Right renal pelvis (tissue), 4 donors: ENCODE measurements around the gene PMF1. TPM values are rescaled to one million over a fixed set of nuclear protein-coding genes. Genes with fewer than 3 reads are reported as not detected.
"Not testable (repeated sequence)": the region's sequence is repeated elsewhere in the genome, so short reads cannot be mapped to it uniquely, and the experiment has no call there.

ENCODE experiments used
- DNase-seq, 4 donors: peaks; one replicate each; pipeline ENCODE4 v3.0.0-alpha.2; 2013; ENCODE audit warnings: low read depth in 4 of 4, low spot score in 3 of 4, missing footprints in 1 of 4
- polyA plus RNA-seq, 4 donors: library from polyadenylated mRNA; unstranded; fragments of 120-200 nt; gene quantifications; one replicate each; pipeline ENCODE4 v1.2.1, GENCODE V29; 2013; ENCODE audit not compliant: insufficient read length in 4 of 4

PMF1 gene
- polyA plus RNA-seq, 4 donors, result 85.7 to 87.8 (median 86.9) TPM

DNA sequence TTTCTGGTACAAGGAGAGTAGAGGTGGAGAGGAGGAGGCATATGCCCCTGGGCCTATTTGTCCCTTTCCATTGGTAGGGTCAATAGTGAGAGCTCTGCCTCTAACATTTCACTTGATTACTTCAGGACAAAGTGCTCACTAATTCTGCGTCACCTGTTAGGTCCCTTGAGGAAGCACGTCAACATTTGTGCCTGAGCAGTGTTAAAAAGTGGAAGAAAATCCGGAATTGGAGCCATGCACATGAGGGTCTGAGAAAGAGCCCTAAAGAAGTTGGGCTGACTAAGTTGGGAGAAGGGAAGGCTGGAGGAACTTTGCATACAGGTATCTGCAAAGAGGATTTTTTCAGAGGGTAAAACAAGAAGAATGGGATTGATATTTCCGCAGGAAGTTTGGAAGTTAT, 17.0 kb upstream of the PMF1 start:
- no peak for DNase-seq

DNA sequence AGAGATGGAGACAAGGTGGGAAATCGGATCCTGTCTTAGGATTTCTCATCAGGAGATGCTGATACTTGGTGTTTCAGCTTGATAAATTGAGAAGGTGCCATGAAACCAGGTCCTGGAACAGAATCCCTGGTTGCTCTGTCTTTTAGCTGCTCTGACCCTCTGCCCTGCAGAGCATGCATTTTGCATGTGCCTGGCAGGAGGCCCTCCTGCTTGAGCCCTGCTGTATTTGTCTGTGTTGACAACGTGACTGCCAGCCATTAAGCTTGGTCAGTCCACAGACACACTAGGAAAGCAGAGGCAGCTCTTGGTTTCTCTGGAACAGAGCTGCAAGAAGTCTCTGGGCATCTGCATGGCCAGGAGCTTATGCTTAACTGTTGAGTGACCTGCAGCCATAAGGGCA, 16.4 kb upstream of the PMF1 start:
- no peak for DNase-seq

DNA sequence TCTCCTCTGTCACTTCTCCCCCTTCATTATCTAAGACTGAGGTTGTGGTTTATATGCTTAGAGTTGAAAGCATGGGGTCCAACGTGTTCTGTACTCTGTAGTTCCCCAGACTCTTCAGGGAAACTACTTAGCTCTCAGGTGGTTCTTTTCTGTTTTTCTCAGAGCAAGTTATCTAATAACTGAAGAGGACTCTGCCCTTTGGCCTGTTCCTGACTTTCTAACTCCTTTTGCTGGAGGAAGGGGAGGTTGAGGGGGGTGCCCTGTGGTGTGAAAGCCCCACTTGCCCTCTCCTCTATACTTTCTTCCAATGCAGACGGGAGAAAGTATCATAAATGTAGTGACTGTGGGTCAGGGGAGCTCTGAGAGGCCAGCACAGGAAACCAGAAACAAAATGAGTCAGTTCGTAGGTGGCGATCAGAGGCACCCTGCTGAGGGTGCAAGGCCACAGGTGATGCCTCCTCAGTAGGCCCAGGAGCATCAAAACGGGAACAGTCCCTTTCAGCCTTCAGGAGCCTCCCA, 13.9 kb upstream of the PMF1 start:
- DNase-seq, result no peak

DNA sequence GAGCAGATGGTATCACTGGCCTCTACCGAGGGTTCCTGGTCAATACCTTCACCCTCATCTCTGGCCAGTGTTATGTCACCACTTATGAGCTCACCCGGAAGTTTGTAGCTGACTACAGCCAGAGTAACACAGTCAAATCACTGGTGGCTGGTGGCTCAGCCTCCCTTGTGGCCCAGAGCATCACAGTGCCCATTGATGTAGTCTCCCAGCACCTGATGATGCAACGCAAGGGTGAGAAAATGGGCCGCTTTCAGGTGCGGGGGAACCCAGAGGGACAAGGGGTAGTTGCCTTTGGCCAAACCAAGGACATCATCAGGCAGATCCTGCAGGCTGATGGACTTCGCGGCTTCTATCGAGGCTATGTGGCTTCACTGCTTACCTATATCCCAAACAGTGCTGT, 12.8 kb upstream of the PMF1 start:
- DNase-seq, result no peak

DNA sequence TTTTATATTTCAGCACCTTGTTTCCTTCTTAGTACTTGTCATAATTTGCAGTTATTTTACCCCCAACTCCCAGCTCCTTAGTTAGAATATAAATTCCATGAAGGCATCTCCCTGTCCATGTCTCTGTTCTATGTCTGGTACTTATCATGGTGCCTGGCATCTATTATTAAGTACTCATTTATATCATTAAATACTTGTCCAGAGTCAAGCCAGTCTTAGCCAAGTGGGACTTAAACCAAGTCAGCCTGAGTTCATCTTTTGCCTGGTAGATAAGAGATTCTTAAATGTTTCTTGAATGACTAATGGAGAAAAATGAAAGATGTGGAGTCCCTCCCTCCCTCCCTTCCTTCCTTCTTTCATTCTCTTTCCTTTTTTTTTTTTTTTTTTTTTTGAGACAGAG, 9.5 kb upstream of the PMF1 start:
- DNase-seq, result no peak

DNA sequence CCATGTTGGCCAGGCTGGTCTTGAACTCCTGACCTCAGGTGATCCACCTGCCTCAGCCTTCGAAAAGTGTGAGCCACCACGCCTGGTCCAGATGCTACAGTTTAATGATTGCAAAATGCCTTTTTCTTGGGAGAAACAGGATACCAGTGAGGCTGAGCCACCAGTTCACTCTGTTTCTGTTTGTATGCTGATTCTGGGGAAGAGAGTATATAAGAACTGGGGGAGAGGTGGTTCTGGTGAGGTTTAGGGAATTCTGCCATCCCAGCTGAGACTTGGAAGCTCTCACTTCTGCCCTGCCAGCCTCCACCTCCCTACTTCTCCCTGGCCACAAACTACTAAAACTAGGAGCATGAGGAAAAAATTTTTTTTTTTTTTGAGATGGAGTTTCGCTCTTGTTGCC, 8.1 kb upstream of the PMF1 start:
- DNase-seq, result no peak

DNA sequence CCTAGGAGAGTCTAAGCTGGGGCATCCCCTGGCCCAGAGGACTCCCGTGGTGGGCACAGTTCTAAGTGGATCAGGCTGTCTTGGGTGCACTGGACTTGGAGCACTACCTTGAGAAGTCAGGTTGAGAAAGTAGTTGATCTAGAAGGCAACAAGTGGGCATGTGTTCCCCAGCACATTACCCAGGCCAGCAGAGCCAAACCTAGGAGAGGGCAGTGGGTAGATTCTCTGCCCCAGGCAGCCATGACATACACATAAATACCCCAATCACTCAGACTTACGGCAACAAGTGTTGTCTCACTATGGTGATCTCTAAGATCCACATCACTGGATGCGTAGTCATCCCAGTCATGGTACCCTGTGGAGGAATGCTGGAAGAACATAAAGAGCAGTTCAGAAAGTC, 1.6 kb upstream of the PMF1 start:
- no peak for DNase-seq

DNA sequence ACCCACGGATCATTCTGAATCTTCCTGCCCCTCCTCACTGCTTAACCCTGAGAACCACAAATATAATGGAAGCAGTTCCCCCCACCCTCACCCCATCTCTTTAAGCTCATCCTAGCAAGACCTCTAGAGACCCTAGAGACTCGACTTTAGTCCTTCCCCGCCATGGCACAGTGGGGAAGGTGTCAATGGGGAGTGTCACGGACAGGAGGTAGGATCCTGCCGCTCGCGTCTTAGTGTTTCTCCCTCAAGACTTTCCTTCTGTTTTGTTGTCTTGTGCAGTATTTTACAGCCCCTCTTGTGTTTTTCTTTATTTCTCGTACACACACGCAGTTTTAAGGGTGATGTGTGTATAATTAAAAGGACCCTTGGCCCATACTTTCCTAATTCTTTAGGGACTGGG, 677 bp upstream of the PMF1 start:
- DNase-seq, result no peak

DNA sequence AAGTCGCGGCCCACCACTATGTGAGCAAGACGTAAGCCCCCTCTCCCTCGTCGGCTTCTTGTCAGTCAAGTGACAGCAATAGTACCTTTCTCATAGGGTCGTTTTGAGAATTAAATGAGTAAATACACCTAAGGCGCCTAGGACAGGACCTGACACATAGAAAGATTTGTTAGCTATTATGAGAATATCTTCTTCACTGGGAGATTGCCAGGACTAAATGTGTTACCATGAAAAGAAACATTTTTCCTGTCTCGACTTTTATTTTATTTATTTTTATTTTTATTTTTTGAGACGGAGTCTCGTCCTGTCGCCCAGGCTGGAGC, 798 bp downstream of the PMF1 start:
- DNase-seq, result no peak

DNA sequence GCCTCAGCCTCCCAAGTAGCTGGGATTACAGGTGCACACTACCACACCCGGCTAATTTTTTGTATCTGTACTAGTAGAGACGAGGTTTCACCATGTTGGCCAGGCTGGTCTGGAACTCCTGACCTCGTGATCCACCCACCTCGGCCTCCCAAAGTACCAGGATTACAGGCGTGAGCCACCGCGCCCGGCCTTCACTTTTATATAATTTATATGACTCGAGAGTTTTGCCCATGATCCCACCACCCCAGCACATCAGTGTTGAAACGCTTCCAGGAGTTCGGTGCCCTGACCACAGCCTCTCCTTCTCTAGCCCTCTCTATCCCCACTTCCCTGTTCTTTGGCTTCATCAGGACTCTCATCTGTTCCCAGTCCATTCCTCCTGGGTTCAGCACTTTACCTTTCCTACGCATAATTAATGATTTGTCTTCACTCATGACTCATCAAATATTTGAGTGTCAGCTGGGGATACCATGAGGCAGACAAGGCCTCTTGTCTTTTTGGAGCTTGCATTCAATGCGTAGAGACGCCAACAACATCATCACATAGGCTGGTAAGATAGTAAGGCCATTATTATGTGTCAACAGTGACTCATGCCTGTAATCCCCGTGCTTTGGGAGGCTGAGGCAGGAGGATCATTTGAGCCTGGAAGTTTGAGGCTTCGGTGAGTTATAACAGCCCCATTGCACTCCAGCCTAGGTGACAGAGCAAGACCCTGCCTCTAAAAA, 1.4 kb downstream of the PMF1 start:
- DNase-seq, result no peak

DNA sequence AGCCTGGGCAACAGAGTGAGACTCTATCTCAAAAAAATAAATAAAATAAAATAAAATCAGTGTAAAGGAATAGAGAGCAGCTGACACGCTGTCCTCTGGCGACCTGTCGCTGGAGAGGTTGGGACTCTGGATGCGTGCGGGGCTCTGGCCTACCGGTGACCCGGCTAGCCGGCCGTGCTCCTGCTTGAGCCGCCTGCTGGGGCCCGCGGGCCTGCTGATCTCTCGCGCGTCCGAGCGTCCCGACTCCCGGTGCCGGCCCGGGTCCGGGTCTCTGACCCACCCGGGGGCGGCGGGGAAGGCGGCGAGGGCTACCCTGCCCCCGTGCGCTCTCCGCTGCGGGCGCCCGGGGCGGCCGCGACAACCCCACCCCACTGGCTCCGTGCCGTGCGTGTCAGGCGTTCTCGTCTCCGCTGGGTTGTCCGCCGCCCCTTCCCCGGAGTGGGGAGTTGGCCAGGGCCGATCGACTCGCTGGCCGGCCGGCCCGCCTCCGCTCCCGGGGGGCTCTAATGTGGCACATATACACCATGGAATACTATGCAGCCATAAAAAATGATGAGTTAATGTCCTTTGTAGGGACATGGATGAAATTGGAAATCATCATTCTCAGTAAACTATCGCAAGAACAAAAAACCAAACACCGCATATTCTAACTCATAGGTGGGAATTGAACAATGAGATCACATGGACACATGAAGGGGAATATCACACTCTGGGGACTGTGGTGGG, 3.7 kb downstream of the PMF1 start:
- DNase-seq, result not testable (repeated sequence)

DNA sequence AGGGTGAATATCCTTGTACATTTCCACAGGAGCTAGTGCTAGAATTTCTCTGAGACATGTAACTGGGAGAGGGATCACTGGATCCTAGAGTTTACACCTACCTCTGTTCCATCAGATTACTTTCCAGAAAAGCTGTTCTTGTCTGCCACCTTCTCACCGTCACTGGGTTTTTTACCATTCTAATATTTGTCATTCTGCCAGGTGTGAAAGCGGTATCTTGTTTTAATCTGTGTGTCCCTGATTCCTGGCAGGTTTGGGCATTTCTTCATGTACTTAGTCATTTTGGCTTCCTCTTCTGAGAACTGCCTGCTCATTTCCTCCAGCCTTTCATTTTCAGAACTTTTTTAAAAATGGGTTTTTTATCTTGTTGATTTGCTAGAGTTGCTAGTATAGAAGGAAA, 5.1 kb downstream of the PMF1 start:
- DNase-seq, result no peak

DNA sequence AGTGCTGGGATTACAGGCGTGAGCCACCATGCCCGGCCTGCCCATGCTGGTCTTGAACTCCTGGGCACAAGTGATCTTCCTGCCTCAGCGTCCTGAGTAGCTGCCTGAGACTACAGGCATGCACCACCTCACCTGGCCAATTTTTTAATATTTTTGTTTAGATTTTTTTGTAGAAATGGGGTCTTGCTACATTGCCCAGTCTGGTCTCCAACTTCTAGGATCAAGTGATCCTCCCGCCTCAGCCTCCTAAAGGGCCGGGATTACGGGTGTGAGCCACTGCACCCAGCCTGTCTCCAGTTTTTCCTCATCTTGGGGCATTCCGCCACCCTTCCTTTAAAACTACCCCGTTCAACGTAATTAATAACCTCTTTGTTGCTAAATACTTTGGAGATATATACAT, 7.4 kb downstream of the PMF1 start:
- DNase-seq, result no peak

DNA sequence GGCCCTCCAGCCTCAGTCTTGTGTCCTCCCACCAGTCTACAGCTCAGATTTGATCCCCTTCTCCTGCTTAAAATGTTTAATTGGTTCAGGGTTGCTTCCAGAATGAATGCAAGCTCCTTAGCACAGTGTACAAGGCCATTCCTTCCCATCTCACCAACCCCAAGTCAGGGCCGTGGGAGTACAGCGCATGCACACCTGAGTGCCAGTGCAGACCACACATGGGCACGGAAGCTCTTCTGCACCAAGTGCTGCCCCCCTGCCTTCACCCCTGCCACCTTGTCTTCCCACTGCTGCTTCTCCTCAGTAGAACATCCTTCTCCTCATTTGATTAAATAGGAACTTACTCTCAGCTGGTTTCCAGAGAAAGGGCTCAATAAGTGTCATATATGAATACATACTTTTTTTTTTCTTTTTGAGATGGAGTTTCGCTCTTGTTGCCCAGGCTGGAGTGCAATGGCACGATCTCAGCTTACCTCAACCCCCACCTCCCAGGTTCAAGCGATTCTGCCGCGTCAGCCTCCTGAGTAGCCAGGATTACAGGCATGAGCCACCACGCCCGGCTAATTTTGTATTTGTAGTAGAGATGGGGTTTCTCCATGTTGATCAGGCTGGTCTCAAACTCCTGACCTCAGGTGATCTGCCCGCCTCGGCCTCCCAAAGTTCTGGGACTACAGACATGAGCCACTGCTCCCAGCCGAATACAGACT, 9.3 kb downstream of the PMF1 start:
- DNase-seq, result no peak

DNA sequence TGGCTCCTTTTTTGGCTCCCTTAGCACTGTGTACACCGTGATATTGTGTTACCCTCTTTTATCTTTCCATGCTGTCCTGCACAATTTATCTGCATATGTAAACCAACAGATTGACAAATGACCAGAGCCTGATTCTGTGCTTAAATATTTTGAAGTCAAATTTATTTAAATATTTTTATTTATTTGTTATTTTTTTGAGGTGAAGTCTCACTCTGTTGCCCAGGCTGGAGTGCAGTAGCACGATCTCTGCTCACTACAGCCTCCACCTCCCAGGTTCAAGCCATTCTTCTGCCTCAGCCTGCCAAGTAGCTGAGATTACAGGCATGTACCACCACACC, 12.8 kb downstream of the PMF1 start:
- no peak for DNase-seq

DNA sequence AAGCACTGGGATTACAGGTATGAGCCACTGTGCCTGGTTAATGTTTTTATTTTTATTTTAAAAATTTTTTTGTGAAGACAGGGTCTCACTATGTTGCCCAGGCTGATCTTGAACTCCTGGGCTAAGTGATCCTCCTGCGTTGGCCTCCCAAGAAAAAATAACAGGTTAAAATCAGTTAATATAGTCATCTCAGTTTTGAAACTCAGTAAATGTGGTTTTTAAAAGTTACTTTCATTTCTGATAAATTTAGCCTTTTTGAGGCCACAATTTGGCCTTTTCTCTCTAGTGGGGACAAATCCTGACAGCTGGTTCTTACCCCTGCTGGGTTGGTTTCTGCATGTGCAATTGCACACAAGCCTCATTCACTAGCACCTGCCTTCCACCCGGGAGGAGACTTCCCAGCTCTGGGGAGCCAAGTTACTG, 13.3 kb downstream of the PMF1 start:
- DNase-seq, result no peak

DNA sequence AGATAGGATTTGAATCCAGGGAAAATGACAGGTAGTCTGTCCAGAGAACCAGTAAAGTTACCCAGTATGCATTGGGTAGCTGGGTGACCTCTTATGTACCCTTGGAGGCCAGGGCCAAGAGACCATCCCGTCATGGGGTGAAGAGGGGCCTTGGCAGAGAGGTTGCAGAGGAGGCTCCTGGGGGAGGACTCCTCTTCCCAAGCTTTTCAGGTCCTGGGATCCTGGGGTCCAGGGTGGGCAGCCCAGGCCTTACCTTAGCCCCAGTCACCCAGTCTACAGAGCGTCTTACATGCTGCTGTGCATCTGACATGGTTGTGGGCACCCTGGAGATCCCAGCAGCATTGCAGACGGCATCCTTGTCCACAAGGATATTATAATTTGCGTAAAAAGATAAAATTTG, 14.0 kb downstream of the PMF1 start:
- DNase-seq, result no peak

DNA sequence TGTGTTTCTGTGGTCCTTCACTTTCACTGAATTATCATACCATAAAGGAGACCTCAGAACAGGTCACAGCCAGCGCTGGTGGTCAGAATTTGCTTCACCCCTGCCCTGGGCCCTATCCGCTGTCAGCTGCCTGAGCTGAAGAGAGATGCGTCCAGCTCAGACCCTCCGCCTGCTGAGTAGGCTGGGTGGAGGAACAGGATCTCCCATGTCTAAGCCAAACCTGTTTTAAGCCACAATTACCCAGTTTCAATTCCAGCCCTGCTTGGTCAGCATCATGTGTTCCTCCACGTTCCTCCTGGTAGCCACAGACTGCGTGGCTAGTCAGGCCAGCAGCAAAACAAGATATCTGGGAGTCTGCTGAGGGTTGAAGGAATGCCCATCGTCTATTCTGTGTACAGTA, 15.7 kb downstream of the PMF1 start:
- no peak for DNase-seq

DNA sequence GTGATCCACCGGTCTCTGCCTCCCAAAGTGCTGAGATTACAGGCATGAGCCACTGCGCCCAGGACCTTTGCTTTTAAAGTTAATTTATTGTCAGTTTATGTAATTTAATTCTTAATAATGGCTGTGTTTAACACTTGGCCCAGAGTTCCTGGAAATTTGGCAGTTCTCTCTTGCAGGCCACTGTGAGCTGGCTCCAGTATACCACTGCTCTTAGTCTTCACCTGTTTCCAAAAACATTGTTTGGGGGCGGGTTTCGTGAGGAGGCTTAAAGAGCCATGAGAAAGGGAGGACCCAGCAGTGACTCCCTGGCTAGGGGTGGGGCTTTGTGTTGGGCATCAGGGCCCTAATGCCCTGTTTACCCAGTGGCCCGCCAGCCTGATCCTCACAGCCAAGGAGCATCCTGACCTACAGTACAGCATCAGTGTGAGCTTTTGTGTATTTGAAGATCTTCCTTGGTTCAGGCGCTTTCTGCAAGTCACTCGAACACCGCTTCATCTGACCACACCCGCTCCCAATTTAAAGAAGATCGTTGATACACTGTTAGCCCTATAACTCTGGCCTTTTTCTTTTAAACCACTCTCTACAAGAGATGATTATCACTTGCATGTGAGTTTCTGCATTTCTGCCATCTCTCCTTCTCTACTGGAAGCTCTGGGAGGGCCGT, 17.1 kb downstream of the PMF1 start:
- no peak for DNase-seq

DNA sequence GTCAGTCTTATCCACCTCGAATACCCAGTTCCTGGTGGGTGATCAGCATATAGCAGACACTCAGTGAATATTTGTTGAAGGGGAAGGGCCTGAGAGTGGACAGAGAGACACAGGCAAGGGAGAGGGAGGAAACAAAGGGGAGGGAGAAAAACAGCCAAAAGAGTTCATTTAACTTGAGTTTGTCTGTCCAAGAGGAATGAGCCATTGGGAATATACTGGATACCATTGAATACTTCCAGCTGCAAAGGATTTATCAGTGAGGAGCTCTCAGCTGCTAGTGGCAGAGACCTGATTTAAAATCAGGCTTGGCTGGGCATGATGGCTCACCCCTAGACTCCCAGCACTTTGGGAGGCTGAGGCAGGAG, 17.6 kb downstream of the PMF1 start:
- DNase-seq, result no peak

DNA sequence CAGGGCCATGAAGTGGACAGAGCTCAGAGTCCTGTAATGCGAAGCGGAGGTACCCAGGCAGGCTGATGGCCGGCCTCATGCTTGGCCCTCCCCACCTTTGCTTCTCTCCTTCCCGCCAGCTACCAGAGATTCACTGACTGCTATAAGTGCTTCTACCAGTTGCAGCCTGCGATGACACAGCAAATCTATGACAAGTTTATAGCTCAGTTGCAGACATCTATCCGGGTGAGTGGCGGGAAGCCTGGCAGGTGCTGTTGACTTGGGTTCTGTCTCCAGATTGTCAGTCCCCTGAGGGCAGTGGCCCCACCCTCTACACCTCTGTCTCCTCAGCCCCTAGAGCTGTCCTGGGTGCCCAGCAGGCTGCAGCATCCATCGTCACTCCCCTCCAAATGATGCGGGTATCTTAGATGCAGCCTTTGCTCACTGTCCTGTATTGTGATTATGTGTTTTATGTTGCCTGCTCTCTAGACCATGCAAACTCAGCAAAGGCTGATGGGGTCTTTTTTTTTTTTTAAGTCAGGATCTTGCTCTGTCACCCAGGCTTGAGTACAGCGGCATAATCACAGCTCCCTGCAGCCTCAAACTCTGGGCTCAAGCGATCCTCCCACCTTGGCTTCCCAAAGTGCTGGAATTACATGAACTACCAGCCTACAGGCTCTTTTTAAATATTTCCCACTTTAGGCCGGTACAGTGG, 19.5 kb downstream of the PMF1 start:
- DNase-seq, result no peak
